Spleen (tissue), 11 donors: ENCODE measurements around the gene MAGED2. TPM values are rescaled to one million over a fixed set of nuclear protein-coding genes. Genes with fewer than 3 reads are reported as not detected.
"Not testable (repeated sequence)": the region's sequence is repeated elsewhere in the genome, so short reads cannot be mapped to it uniquely, and the experiment has no call there.

ENCODE experiments used
- DNase-seq: peaks from one replicate; pipeline ENCODE4 v3.0.0-alpha.2; 2020
- H3K27ac ChIP-seq, 8 donors: fragments of 200-600 bp; sonication (generic) in 7 of 8; 1 replicate in 4 of 8; 2 replicates in 4 of 8; pipeline versions ENCODE4 v1.5.0 to v1.8.0; 2016 to 2021; ENCODE audit warnings: inconsistent platforms in 4 of 8, mild to moderate bottlenecking in 4 of 8, moderate library complexity in 1 of 8
- H3K27me3 ChIP-seq, 7 donors: fragments of 200-600 bp; sonication (generic) in 6 of 7; replicated peaks in 1 of 7; 1 replicate in 4 of 7; 2 replicates in 3 of 7; pipeline versions ENCODE4 v1.5.0 to v1.8.0; 2016 to 2021; ENCODE audit warnings: inconsistent platforms in 3 of 7, mild to moderate bottlenecking in 1 of 7
- H3K36me3 ChIP-seq, 6 donors: fragments of 200-600 bp; sonication (generic) in 5 of 6; 1 replicate in 4 of 6; 2 replicates in 2 of 6; pipeline versions ENCODE4 v1.5.0 to v1.8.0; 2016 to 2021; ENCODE audit warnings: inconsistent platforms in 2 of 6
- H3K4me1 ChIP-seq, 6 donors: fragments of 200-600 bp; sonication (generic) in 5 of 6; 1 replicate in 3 of 6; 2 replicates in 3 of 6; pipeline versions ENCODE4 v1.5.0 to v1.8.0; 2016 to 2021; ENCODE audit warnings: inconsistent platforms in 3 of 6
- H3K4me3 ChIP-seq, 8 donors: fragments of 200-600 bp; sonication (generic) in 7 of 8; 1 replicate in 4 of 8; 2 replicates in 4 of 8; pipeline versions ENCODE4 v1.5.0 to v1.8.0; 2016 to 2021; ENCODE audit warnings: inconsistent platforms in 4 of 8, mild to moderate bottlenecking in 4 of 8, moderate library complexity in 2 of 8
- H3K9me3 ChIP-seq, 8 donors: fragments of 200-600 bp; sonication (generic) in 7 of 8; 1 replicate in 4 of 8; 2 replicates in 4 of 8; pipeline versions ENCODE4 v1.5.0 to v1.8.0; 2016 to 2021; ENCODE audit warnings: inconsistent platforms in 4 of 8
- CTCF ChIP-seq, 11 experiments: fragments of 200-600 bp in 7 of 11; fragments of 450-650 bp in 4 of 11; sonication (generic) in 4 of 11; IDR thresholded peaks in 8 of 11; conservative IDR thresholded peaks in 3 of 11; 1 replicate in 7 of 11; 2 replicates in 4 of 11; pipeline versions ENCODE4 v1.4.0 to v1.8.0; 2016 to 2021; ENCODE audit warnings: antibody characterized with exemption in 11 of 11, inconsistent platforms in 4 of 11, mild to moderate bottlenecking in 1 of 11
- POLR2A ChIP-seq, 3 donors: fragments of 450-650 bp; IDR thresholded peaks; one replicate each; pipeline ENCODE4 v1.5.1; 2017; ENCODE audit warnings: antibody characterized with exemption in 3 of 3, mild to moderate bottlenecking in 1 of 3
- POLR2AphosphoS5 ChIP-seq, 3 donors: sonication (generic); formaldehyde crosslinking; IDR thresholded peaks; one replicate each; pipeline ENCODE4 v1.5.1; 2017; ENCODE audit warnings: antibody characterized with exemption in 3 of 3
- WGBS, 5 donors: extraction: QIAGEN DNeasy Blood & Tissue Kit in 3 of 5; methylation state at CpG; one replicate each; pipeline versions ENCODE4 v1.1.5 to v1.1.7; 2013 to 2018; 5-methylcytosine and 5-hydroxymethylcytosine counted together
- intact Hi-C: fragments of 100-400 bp; cut with DNase I; formaldehyde crosslinking; loops from one replicate; pipeline ENCODE4 v1.15.0; 2023; ENCODE audit warnings: low total_unique reads
- polyA plus RNA-seq, 3 donors: library from polyadenylated mRNA; stranded (reverse); fragments of 200-250 nt; gene quantifications; one replicate each; pipeline ENCODE4 v1.2.1, GENCODE V29; 2013
- small RNA-seq, 4 donors: library from RNA; depleted of rRNA; stranded (forward); fragments of <200 nt; gene quantifications; one replicate each; pipeline ENCODE3, GENCODE V24; 2016
- total RNA-seq, 7 donors: library from RNA; depleted of rRNA in 3 of 7; stranded (reverse); fragments of >200 nt in 3 of 7; fragmentation: NEBNext Ultra II Directional in 4 of 7; extraction: Animal tissue kit (Norgen Biotek cat#: 25700) in 4 of 7; gene quantifications; one replicate each; pipeline versions ENCODE4 v1.1.0 to v1.2.1, GENCODE V29; 2016 to 2021
- donor health status: healthy with polysubstance abuse.
- donor health status: DM: no; HTN: no; CAD: no; lungs with moderate emphysema.
- donor health status: DM: no; HTN: no; CAD: no.
- donor health status: Bipolar disorder and iron deficiency.
- donor health status: healthy.
- donor health status: DM: no; HTN: no; CAD: no.
- donor health status: DM: yes; HTN: yes; CAD: no.

MAGED2 gene
- total and polyA plus RNA-seq, 10 donors: 37.6 to 79.0 (median 66.2) TPM

DNA sequence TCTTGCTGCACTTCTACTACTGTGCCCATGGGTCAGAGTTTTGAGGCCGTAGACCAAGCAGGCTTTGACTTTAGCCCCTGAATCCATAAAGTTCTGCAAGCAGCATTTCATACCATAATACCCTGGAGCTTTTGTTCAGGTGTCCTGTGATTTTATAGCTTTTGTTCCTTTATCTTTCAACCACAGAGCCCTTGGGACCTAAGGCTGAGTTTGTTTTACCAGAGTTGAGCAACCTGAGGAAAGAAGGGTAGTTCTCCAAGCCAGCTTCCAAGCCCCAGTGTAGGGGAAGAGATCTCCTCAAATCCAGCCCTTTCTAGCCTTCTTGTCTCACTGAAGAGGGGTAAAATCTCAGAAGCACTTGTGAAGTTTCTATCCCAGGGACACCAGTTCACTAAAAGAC lies 35.1 kb downstream of the MAGED2 start:
- no peak for DNase-seq
- peaks cover 0 to 3% (median 0%) of the 10 kb centered on the region in 8 donors for H3K9me3 ChIP-seq
- no peak overlapping the region for H3K27ac ChIP-seq
- H3K27me3 ChIP-seq: peaks cover 0 to 34% (median 0%) of the 10 kb centered on the region in 7 donors
- no peak overlapping the region for H3K4me3 ChIP-seq
- H3K4me1 ChIP-seq: no peaks in the 10 kb centered on the region
- 44 to 89% (median 75%) methylated on average over 1 of the region's 1 CpG for WGBS, 5 donors
- TF ChIP-seq POLR2AphosphoS5 (IDR thresholded peaks at IDR 0.05) (no peak), POLR2A (IDR thresholded peaks at IDR 0.05) (no peak), CTCF (IDR thresholded peaks at IDR 0.05 in 8 of 11, conservative IDR thresholded peaks at IDR 0.05 in 3 of 11) (no peak)
- no peaks in the 10 kb centered on the region for H3K36me3 ChIP-seq
- intact Hi-C loops: no loop called here

DNA sequence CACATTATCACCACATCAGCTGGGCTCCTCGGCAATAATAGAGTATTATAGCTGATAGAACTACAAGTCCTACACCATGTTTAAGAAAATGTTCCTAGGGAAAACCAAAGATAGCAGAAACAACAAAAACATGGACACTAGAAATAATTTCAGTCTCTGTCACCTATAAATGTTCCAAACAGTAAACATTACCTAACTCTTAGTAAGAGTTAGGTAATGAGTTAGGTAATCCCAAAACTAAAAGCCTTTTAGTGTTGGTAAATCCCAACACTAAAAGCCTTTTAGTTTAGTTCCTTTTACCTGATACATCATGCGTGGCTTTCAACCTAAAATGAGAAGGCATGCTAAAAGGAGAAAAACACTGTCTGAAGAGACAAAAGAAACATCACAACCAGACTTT lies 35.5 kb downstream of the MAGED2 start:
- Histone ChIP-seq H3K4me3 (no peak overlapping the region), H3K4me1 (no peaks in the 10 kb centered on the region), H3K9me3 (peaks cover 0 to 4% (median 0%) of the 10 kb centered on the region in 8 donors), H3K27me3 (peaks cover 0 to 30% (median 0%) of the 10 kb centered on the region in 7 donors), H3K36me3 (no peaks in the 10 kb centered on the region), H3K27ac (no peak overlapping the region)
- no peak for DNase-seq
- no peak for TF ChIP-seq POLR2AphosphoS5 (IDR thresholded peaks at IDR 0.05)
- TF ChIP-seq POLR2A (IDR thresholded peaks at IDR 0.05): no peak
- TF ChIP-seq CTCF (IDR thresholded peaks at IDR 0.05 in 8 of 11, conservative IDR thresholded peaks at IDR 0.05 in 3 of 11): no peak
- WGBS, 5 donors: 74 to 100% (median 91%) methylated on average over 2 of the region's 2 CpGs
- intact Hi-C loops: no loop called here

GRCh38 chrX:54847700-54848099 lies 40.2 kb downstream of the MAGED2 start:
- H3K9me3 ChIP-seq, H3K27me3 ChIP-seq, H3K4me1 ChIP-seq, H3K36me3 ChIP-seq, DNase-seq, H3K27ac ChIP-seq, H3K4me3 ChIP-seq, intact Hi-C loops: not testable (repeated sequence)
- WGBS, 5 donors: 38 to 96% (median 84%) methylated on average over 2 of the region's 2 CpGs

GRCh38 chrX:54865208-54865607 lies 57.7 kb downstream of the MAGED2 start:
- no peak overlapping the region for H3K4me3 ChIP-seq

More at GRCh38 chrX:54865208-54865607, 57.7 kb downstream of the MAGED2 start:
- WGBS, 5 donors: 33 to 68% (median 44%) methylated on average over 2 of the region's 2 CpGs
- H3K27ac ChIP-seq: no peak overlapping the region
- DNase-seq: no peak
- TF ChIP-seq POLR2A (IDR thresholded peaks at IDR 0.05) (no peak), CTCF (IDR thresholded peaks at IDR 0.05 in 8 of 11, conservative IDR thresholded peaks at IDR 0.05 in 3 of 11) (no peak), POLR2AphosphoS5 (IDR thresholded peaks at IDR 0.05) (no peak)
- peaks cover 0 to 22% (median 15%) of the 10 kb centered on the region in 8 donors for H3K9me3 ChIP-seq
- H3K36me3 ChIP-seq: no peaks in the 10 kb centered on the region
- no peaks in the 10 kb centered on the region for H3K4me1 ChIP-seq
- no peaks in the 10 kb centered on the region for H3K27me3 ChIP-seq
- intact Hi-C loops: no loop called here

Small RNA genes within 50 kb of the gene (small RNA-seq; reads per million reads assigned to genes)
- gene AL049732.1 (0 reads per million in 4 donors), gene SNORA11 (20.2 to 37.8 (median 30.1) reads per million in 4 donors)

Other genes starting within 250 kb of the MAGED2 start
- gene ITIH6, start 9.5 kb upstream of the MAGED2 start, total RNA-seq: not detected
- not detected for gene ITIH6, start 9.5 kb upstream of the MAGED2 start, polyA plus RNA-seq
- gene TRO, start 113.1 kb downstream of the MAGED2 start, total RNA-seq: 1 to 10 TPM; 2.2 to 6.2 (median 4.4) TPM
- gene TRO, start 113.1 kb downstream of the MAGED2 start, polyA plus RNA-seq: 1 to 10 TPM; 2.0 to 5.9 (median 5.1) TPM
- gene PFKFB1, start 186.4 kb downstream of the MAGED2 start, total RNA-seq: under 1 TPM in 3 of 7 donors, not detected in 4; 0.28 to 0.52 (median 0.44) TPM
- under 1 TPM; 0.32 to 0.61 (median 0.32) TPM for gene PFKFB1, start 186.4 kb downstream of the MAGED2 start, polyA plus RNA-seq
- gene APEX2, start 192.6 kb downstream of the MAGED2 start, total RNA-seq: 10 to 100 TPM; 12.5 to 17.4 (median 15.5) TPM
- 10 to 100 TPM in 1 of 3 donors, 1 to 10 TPM in 2; 7.2 to 11.6 (median 9.3) TPM for gene APEX2, start 192.6 kb downstream of the MAGED2 start, polyA plus RNA-seq
- 100 to 1,000 TPM in 2 of 7 donors, 10 to 100 TPM in 3, 1 to 10 TPM in 2; 3.3 to 206 (median 30.0) TPM for gene ALAS2, start 223.2 kb downstream of the MAGED2 start, total RNA-seq
- gene ALAS2, start 223.2 kb downstream of the MAGED2 start, polyA plus RNA-seq: 1 to 10 TPM in 1 of 3 donors, under 1 TPM in 2; 0.46 to 2.1 (median 0.46) TPM